ENCODE data around the gene ADIPOR2.
A peak's percentile ranks its signal among the peaks of the same experiment; 100 is the strongest.
"Not testable (repeated sequence)": the region's sequence is repeated elsewhere in the genome, so short reads cannot be mapped to it uniquely, and the experiment has no call there.

ADIPOR2 gene

GRCh38 chr12:1680804-1681492 is 9.9 kb upstream of the ADIPOR2 start:
- no peak overlapping the region for H3K4me3 ChIP-seq (ENCODE audit: low read length)
- TF ChIP-seq, protein P1, sequence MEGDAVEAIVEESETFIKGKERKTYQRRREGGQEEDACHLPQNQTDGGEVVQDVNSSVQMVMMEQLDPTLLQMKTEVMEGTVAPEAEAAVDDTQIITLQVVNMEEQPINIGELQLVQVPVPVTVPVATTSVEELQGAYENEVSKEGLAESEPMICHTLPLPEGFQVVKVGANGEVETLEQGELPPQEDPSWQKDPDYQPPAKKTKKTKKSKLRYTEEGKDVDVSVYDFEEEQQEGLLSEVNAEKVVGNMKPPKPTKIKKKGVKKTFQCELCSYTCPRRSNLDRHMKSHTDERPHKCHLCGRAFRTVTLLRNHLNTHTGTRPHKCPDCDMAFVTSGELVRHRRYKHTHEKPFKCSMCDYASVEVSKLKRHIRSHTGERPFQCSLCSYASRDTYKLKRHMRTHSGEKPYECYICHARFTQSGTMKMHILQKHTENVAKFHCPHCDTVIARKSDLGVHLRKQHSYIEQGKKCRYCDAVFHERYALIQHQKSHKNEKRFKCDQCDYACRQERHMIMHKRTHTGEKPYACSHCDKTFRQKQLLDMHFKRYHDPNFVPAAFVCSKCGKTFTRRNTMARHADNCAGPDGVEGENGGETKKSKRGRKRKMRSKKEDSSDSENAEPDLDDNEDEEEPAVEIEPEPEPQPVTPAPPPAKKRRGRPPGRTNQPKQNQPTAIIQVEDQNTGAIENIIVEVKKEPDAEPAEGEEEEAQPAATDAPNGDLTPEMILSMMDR (conservative IDR thresholded peaks at IDR 0.05; ENCODE audit: low read depth, low read length), result no peak
- DNase-seq (ENCODE audit: low read depth), result no peak

DNA sequence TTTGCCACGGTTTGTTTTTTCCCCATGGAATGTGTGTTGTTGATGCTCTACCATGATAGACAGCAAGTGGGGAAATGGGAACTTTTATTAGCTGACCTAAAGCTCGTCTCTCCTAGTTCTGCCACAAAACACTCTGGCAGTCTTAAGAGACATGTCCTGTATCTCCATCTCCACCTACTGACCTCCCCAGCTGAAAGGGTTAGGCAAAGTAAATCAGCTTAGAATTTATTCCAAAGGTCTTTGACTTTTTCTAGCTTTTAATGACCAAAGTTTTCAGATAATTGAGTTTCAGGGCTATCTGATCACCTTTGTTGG is 9.4 kb upstream of the ADIPOR2 start:
- H3K4me3 ChIP-seq (ENCODE audit: low read length), result no peak overlapping the region
- DNase-seq (ENCODE audit: low read depth), result no peak
- TF ChIP-seq, protein P1 (conservative IDR thresholded peaks at IDR 0.05; ENCODE audit: low read depth, low read length), result no peak

- no peak overlapping the region for H3K4me3 ChIP-seq (ENCODE audit: low read length)
- no peak for DNase-seq (ENCODE audit: low read depth)
- TF ChIP-seq, protein P1 (conservative IDR thresholded peaks at IDR 0.05; ENCODE audit: low read depth, low read length), result no peak
Measured at GRCh38 chr12:1688086-1688710, 2.7 kb upstream of the ADIPOR2 start.

GRCh38 chr12:1691123-1692007 is 495 bp downstream of the ADIPOR2 start:
- TF ChIP-seq, protein P1 (conservative IDR thresholded peaks at IDR 0.05; ENCODE audit: low read depth, low read length), result no peak
- DNase-seq (ENCODE audit: low read depth), result no peak
- H3K4me3 ChIP-seq (ENCODE audit: low read length), result peak overlapping the region; percentile 83

DNA sequence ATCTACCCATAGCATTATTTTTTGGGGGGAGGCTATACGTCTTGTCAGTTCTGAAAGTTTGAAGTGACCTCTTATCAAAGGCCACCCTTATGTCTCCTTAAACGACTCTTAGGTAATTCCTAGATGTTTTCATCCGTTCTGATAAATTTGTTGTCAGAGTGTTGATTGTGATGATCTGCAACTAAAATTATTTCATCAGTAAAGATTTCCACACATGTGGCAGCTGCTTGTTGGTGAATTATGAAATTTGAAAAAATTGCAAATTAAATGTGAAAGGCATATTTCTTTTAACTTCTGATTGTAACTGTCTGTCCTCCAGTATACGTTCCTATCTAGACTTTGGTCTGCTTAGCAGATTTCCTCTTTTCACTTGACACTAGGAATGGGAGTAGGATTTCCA is 1.4 kb downstream of the ADIPOR2 start:
- TF ChIP-seq, protein P1 (conservative IDR thresholded peaks at IDR 0.05; ENCODE audit: low read depth, low read length), result no peak
- DNase-seq (ENCODE audit: low read depth), result no peak
- H3K4me3 ChIP-seq (ENCODE audit: low read length), result peak overlapping the region; percentile 83

- H3K4me3 ChIP-seq (ENCODE audit: low read length), result no peak overlapping the region
- no peak for DNase-seq (ENCODE audit: low read depth)
Measured at GRCh38 chr12:1692895-1693610, 2.2 kb downstream of the ADIPOR2 start.

GRCh38 chr12:1695097-1695496 is 4.2 kb downstream of the ADIPOR2 start:
- DNase-seq (ENCODE audit: low read depth); H3K4me3 ChIP-seq (ENCODE audit: low read length): not testable (repeated sequence)

More at GRCh38 chr12:1692895-1693610, 2.2 kb downstream of the ADIPOR2 start:
- TF ChIP-seq, protein P1 (conservative IDR thresholded peaks at IDR 0.05; ENCODE audit: low read depth, low read length), result no peak
